HG03025 (cell line): ENCODE data around the gene MRPL20.

Source experiments
- ATAC-seq: cut with Tn5 transposase; IDR thresholded peaks from one replicate; pipeline ENCODE4 v1.9.1; 2021; ENCODE audit warnings: mild to moderate bottlenecking, moderate library complexity; ENCODE audit not compliant: unreplicated experiment, low FRiP score

The MRPL20 gene

GRCh38 chr1:1366699-1367066, 40.4 kb downstream of the MRPL20 start:
- no peak for ATAC-seq

- ATAC-seq, result no peak
These were observed 41.0 kb downstream of the MRPL20 start for GRCh38 chr1:1365875-1366698.

GRCh38 chr1:1364266-1364665, 42.8 kb downstream of the MRPL20 start:
- ATAC-seq, result no peak

GRCh38 chr1:1361982-1362423, 45.1 kb downstream of the MRPL20 start:
- no peak for ATAC-seq

- ATAC-seq, result no peak
These were observed 45.7 kb downstream of the MRPL20 start for GRCh38 chr1:1361233-1361981.

GRCh38 chr1:1360506-1361169, 46.5 kb downstream of the MRPL20 start:
- ATAC-seq, result no peak

- no peak for ATAC-seq
These were observed 47.2 kb downstream of the MRPL20 start for GRCh38 chr1:1359664-1360468.

GRCh38 chr1:1359308-1359663, 47.8 kb downstream of the MRPL20 start:
- ATAC-seq, result no peak

GRCh38 chr1:1358433-1359271, 48.4 kb downstream of the MRPL20 start, which contains the start of gene MXRA8:
TSS of gene MXRA8 (minus strand) at chr1:1358555. CDS start at chr1:1358504, 51 bp downstream.
- no peak for ATAC-seq

- ATAC-seq, result no peak
These were observed 49.1 kb downstream of the MRPL20 start for GRCh38 chr1:1357871-1358432.

- ATAC-seq, result no peak
These were observed 50.2 kb downstream of the MRPL20 start for GRCh38 chr1:1356796-1357401.

GRCh38 chr1:1356166-1356795, 50.8 kb downstream of the MRPL20 start:
- ATAC-seq, result no peak

- ATAC-seq, result no peak
These were observed 51.7 kb downstream of the MRPL20 start for GRCh38 chr1:1355416-1355815.

GRCh38 chr1:1354271-1355247, 52.5 kb downstream of the MRPL20 start:
- ATAC-seq, result no peak

GRCh38 chr1:1353389-1354151, 53.5 kb downstream of the MRPL20 start:
- no peak for ATAC-seq

GRCh38 chr1:1352786-1353388, 54.2 kb downstream of the MRPL20 start:
- ATAC-seq, result no peak
